ENCODE data around the gene PPP2R5D.
"Not testable (repeated sequence)": the region's sequence is repeated elsewhere in the genome, so short reads cannot be mapped to it uniquely, and the experiment has no call there.

Gene PPP2R5D

DNA sequence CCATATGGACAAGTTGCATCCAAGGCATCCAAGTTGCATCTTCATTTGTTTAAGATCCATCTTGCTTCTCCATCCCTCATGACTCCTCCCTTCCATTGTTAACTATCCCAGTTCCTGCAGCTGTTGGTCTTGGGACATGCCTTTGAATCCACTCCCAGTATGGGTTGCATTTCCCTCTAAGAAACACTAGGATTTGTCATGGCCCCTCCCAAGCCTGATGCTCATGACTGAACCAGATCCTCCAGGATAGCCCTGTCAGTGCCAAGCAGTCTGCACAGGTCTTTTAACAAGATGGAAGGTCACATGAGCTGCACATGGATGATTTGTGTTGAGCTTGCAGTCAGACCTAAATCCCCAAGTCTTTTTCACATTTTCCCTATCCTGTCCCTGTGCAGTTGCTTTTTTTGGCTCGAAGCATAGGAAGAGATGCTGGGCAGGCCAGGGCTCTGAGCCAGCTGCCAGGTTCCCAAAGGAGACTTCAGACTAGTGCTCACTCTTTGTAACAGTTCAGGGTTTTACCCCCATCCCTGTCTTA is 4.2 kb downstream of the PPP2R5D start:
- DNase-seq, result no peak

DNA sequence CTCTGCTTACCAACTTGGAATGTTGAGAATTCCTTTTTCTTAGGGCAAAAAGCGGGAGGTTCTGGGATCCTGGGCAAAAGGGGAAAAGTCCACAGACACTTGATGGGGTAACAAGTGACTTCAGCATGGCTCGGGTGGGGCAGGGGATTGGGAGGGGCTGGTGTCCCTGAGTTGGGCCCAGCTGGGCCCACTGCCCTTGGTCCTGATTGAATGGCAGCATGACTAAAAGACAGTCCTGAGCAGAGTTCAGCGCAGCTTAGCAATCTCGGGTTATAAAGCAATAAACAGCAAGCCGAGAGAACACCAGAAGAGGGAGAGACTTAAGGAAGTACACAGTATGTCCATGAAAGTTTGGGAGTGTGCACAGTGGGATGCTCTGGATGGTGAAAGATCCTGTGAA is 5.6 kb downstream of the PPP2R5D start:
- DNase-seq, result no peak

- DNase-seq, result no peak
These were observed 9.1 kb downstream of the PPP2R5D start for GRCh38 chr6:42993445-42993844.

GRCh38 chr6:42996513-42996912 is 12.1 kb downstream of the PPP2R5D start:
- no peak for DNase-seq

DNA sequence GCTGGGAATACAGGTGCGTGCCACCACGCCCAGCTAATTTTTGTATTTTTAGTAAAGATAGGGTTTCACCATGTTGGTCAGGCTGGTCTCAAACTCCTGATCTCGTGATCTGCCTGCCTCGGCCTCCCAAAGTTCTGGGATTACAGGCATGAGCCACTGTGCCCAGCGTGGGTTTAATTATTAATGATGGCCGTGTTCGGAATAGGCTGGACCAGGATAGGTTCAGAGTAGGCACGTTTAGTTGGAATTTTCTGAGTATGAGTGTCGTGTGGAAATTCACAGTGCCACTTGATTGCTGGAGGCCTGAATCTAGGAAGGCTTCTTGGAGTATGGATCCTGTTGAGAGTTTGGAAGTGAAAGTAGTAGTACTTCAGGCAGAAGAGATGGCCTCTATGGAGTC is 13.8 kb downstream of the PPP2R5D start:
- not testable (repeated sequence) for DNase-seq

- no peak for DNase-seq
These were observed 17.5 kb downstream of the PPP2R5D start for GRCh38 chr6:43001843-43002242.

- DNase-seq, result no peak
These were observed 21.5 kb downstream of the PPP2R5D start for GRCh38 chr6:43005844-43006243.

DNA sequence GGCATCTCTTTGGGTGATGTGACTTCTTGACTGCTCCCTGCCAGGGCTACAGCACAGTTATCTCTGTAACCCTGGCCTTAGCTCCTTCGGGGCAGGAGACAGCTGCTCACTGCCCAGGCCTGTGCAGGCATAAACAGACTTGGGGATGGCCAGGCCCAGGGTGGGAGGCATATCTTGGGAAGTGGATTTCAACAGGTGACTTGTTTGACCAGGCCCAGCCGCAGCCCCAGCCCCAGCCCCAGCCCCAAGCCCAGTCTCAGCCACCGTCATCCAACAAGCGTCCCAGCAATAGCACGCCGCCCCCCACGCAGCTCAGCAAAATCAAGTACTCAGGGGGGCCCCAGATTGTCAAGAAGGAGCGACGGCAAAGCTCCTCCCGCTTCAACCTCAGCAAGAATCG is 21.9 kb downstream of the PPP2R5D start:
- no peak for DNase-seq

GRCh38 chr6:43007126-43007525 is 22.8 kb downstream of the PPP2R5D start:
- DNase-seq, result no peak

- peak in 10 of 56 donors; percentile 4 to 32 (median 7) for DNase-seq
These were observed 24.8 kb downstream of the PPP2R5D start for GRCh38 chr6:43009124-43009523.

DNA sequence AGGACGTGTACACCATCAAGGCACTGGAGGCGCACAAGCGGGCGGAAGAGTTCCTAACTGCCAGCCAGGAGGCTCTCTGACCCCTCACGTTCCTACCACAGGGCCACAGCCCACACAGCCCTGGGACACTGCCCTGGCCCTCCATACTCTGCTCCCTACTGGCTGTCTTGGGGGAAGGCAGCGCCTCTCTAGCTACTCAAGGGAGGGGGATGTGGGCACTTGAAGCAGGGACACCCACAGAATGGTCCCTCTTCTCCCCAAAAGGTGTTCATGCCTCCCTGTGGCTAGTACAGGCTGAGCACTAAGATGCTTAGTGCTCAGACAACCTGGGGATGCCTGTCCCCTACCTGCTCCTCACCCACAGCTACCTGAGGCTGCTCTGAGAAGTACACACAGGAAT is 26.8 kb downstream of the PPP2R5D start:
- DNase-seq, result no peak

GRCh38 chr6:43012364-43012763 is 28.0 kb downstream of the PPP2R5D start:
- DNase-seq, result no peak

DNA sequence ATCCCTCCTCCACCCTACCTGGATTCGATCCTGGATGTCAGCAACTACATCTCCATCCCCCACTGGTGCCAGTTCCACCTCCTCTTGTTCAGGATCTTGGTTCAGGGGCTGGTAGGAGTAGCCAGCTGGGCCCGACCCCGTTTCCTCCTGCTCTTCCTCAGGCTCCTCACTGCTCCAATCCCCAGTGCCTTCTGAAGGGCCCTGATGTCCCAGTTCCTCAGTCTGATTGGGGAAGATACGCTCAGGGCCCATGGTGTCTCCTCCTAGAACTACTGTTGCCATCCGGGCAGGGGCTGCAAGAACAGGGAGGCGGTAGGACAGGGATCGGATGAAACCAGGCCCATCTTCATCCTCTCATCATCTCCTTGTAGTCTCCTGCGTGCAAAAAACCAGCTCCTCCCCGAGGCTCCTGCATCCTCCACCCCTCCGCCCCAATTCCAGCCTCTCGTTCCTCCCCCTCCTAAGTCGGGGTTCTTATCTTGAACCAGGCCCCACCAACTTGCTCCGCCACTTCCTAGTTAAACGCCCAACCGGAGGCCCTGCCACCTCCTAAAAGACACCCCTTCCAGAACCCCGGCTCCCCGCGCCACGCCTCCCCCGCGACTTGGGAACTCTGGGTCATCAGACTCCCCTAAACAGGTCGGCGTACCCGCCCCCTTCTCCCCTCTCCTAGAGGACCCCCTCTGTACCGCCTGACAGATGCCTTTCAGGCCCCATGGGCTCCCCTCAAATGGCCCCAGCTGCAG is 28.9 kb downstream of the PPP2R5D start:
- peak in 16 of 56 donors; percentile 24 to 76 (median 46) for DNase-seq

DNA sequence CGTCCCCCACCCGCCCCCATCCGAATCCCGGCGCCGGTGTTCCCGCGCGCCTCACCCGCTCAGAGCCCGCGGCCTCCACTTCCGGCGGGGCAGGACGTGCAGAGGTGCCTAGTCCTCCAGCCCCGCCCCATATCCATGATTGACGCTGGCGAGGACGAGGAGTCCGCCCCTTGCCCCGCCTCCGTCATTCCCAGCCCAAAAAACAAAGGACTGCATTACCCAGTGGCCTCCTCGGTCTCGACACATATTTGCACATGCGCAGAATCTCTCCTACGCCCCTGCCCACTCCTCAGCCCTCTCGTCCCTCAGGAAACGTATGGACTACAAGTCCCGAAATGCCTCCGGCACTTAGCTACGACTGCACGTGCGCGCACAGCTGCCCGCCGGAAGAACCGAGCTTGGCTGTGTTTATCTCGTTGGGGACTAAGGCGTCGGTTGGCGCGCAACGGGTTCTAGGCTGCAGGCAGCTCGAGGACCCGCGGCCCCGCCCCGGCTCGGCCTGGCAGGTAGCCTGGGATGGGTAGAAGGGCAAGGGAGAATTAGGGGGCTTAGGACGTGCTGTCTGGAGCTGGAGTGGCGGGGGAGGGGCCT is 29.6 kb downstream of the PPP2R5D start, which contains the start of the genes KLHDC3 and MEA1:
KLHDC3 (plus strand) TSS at position 407 of the 591 bp plus-strand sequence. CDS start 2,944 bp downstream, outside the sequence.
MEA1 (minus strand) TSS at position 104 of the 591 bp plus-strand sequence. CDS start 133 bp downstream, outside the sequence.
- DNase-seq, result peak; percentile 69 to 100 (median 99)

DNA sequence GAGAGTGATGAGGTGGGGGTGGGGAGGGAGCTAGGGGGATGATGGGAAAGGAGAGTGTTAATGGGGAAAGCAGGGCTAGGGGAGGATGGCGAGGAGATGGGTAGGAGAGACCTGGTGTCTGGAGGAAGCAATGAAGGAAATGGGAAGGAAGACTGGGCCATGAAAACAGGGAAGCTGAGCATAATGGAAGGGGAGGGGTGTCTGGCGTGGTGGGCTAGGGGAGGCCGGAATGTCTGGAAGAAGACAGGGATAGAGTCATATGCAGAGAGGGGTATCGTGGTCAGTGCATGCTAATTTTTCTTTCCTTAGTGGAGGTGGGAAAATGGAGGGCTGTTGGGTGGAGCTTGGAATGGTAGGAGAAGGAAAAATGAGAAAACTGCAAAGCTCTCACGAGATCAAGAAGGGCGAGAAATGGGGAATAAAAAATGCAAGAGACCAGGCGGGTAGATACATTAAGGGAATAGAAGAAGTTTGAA is 30.1 kb downstream of the PPP2R5D start:
- no peak for DNase-seq

- DNase-seq, result no peak
These were observed 32.0 kb downstream of the PPP2R5D start for GRCh38 chr6:43016176-43016942.

GRCh38 chr6:43016943-43017334 is 32.6 kb downstream of the PPP2R5D start:
- DNase-seq, result no peak

GRCh38 chr6:43019152-43019551 is 34.8 kb downstream of the PPP2R5D start:
- no peak for DNase-seq

GRCh38 chr6:43020052-43020705 is 35.8 kb downstream of the PPP2R5D start:
- no peak for DNase-seq

DNA sequence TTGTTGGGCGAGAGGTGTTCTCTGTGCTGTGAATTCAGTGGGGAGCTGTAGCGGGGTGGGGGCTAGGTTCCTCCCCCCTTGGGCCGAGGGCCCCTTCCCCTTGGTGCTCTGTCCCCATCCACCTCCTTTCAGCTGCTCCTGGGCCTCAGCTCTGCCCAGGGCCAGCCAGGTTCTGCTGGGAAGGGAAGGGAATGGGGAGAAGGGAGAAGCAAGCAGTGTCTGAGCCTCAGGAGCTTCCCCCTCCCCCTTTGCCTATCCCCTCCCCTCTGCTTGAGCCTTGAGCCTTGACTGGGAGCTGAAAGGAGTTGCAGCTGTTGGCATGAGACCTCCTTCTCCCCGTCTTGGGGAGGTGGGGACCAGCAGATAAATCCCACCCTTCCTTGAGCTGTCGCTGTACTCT is 36.5 kb downstream of the PPP2R5D start:
- no peak for DNase-seq

Measured in amygdala (tissue), 56 donors.